Measurements from ENCODE around the gene C2CD3.

DNA sequence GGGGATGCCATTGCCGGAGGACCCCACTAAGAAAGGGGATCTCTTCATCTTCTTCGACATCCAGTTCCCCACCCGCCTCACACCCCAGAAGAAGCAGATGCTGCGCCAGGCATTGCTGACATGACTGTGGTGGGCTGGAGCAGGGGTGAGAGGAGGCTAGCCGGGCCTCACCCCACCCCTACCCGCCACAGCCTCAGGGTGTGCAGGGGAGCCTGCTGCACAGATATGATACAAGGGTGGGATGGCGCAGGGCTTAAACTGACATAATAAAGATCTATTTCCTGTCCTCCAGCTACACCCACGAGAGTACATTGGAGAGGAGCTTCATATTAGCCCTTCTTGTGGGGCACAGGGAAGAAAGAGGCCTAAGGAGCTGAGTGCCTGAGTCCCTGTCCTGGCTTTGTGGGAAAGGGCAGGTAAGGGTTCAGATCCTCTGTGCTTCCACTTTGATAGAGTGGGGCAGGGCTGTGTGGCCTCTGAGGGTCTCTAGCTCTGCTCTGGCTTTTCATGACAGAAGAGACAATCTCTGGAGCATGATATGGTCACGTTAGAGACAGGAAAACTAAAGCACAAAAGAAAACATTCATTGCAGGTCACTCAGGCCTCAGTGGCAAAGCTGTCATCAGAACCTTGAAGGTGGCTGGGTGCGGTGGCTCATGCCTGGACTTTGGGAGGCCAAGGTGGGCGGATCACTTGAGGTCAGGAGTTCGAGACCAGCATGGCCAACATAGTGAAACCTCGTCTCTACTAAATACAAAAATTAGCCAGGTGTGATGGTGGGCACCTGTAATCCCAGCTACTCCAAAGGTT is 200.6 kb downstream of the C2CD3 start:
- TF ChIP-seq SRSF1 (IDR thresholded peaks at IDR 0.05; ENCODE audit: low read depth, low read length) (no peak), RFX1 (IDR thresholded peaks at IDR 0.05) (no peak), CBX2 (IDR thresholded peaks at IDR 0.05; ENCODE audit: insufficient read depth, low read length, poor library complexity, severe bottlenecking) (no peak), BMI1 (IDR thresholded peaks at IDR 0.05; ENCODE audit: low read length) (no peak)
- TF ChIP-seq, protein P1, sequence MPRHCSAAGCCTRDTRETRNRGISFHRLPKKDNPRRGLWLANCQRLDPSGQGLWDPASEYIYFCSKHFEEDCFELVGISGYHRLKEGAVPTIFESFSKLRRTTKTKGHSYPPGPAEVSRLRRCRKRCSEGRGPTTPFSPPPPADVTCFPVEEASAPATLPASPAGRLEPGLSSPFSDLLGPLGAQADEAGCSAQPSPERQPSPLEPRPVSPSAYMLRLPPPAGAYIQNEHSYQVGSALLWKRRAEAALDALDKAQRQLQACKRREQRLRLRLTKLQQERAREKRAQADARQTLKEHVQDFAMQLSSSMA (CRISPR knock-in tag; IDR thresholded peaks at IDR 0.05) = no peak
- TF ChIP-seq, protein P2, sequence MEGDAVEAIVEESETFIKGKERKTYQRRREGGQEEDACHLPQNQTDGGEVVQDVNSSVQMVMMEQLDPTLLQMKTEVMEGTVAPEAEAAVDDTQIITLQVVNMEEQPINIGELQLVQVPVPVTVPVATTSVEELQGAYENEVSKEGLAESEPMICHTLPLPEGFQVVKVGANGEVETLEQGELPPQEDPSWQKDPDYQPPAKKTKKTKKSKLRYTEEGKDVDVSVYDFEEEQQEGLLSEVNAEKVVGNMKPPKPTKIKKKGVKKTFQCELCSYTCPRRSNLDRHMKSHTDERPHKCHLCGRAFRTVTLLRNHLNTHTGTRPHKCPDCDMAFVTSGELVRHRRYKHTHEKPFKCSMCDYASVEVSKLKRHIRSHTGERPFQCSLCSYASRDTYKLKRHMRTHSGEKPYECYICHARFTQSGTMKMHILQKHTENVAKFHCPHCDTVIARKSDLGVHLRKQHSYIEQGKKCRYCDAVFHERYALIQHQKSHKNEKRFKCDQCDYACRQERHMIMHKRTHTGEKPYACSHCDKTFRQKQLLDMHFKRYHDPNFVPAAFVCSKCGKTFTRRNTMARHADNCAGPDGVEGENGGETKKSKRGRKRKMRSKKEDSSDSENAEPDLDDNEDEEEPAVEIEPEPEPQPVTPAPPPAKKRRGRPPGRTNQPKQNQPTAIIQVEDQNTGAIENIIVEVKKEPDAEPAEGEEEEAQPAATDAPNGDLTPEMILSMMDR (IDR thresholded peaks at IDR 0.05 in 2 of 3, conservative IDR thresholded peaks at IDR 0.05 in 1 of 3; ENCODE audit: insufficient read depth in 2 of 3, low read depth in 1 of 3, low read length in 3 of 3) = no peak
- TF ChIP-seq, protein P3, sequence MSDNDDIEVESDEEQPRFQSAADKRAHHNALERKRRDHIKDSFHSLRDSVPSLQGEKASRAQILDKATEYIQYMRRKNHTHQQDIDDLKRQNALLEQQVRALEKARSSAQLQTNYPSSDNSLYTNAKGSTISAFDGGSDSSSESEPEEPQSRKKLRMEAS (CRISPR knock-in tag; IDR thresholded peaks at IDR 0.05) = no peak
